ENCODE data around the gene EPHB1.

- TF ChIP-seq POLR2AphosphoS5 (IDR thresholded peaks at IDR 0.05; ENCODE audit: borderline replicate concordance, low read depth, low read length) (no peak), EZH2 (IDR thresholded peaks at IDR 0.05) (no peak), FOXP2 (optimal IDR thresholded peaks at IDR 0.05; ENCODE audit: control extremely low read depth, extremely low read length, insufficient read depth) (no peak)
These were observed 134.9 kb downstream of the EPHB1 start for GRCh38 chr3:134929976-134930375.
